GM18520 (cell line): ENCODE data around the gene SQOR.

ENCODE experiments used
- ATAC-seq: cut with Tn5 transposase; IDR thresholded peaks from one replicate; pipeline ENCODE4 v1.9.1; 2021; ENCODE audit not compliant: unreplicated experiment

Gene SQOR

GRCh38 chr15:45657764-45658545 lies 23.1 kb downstream of the SQOR start:
- ATAC-seq: no peak

- ATAC-seq: no peak
Observed at GRCh38 chr15:45660231-45660979, 25.6 kb downstream of the SQOR start.

- no peak for ATAC-seq
Observed at GRCh38 chr15:45662375-45662774, 27.5 kb downstream of the SQOR start.

- ATAC-seq: no peak
Observed at GRCh38 chr15:45664451-45664850, 29.6 kb downstream of the SQOR start.

- ATAC-seq: no peak
Observed at GRCh38 chr15:45665261-45665660, 30.4 kb downstream of the SQOR start.

- ATAC-seq: no peak
Observed at GRCh38 chr15:45666119-45666875, 31.5 kb downstream of the SQOR start.

- ATAC-seq: no peak
Observed at GRCh38 chr15:45667002-45667401, 32.2 kb downstream of the SQOR start.

- no peak for ATAC-seq
Observed at GRCh38 chr15:45668386-45668785, 33.6 kb downstream of the SQOR start.

- ATAC-seq: no peak
Observed at GRCh38 chr15:45669422-45669821, 34.6 kb downstream of the SQOR start.

GRCh38 chr15:45670091-45670490 lies 35.3 kb downstream of the SQOR start:
- no peak for ATAC-seq

- no peak for ATAC-seq
Observed at GRCh38 chr15:45670511-45670910, 35.7 kb downstream of the SQOR start.

GRCh38 chr15:45674677-45675076 lies 39.8 kb downstream of the SQOR start:
- ATAC-seq: no peak

GRCh38 chr15:45677797-45678196 lies 43.0 kb downstream of the SQOR start:
- no peak for ATAC-seq

GRCh38 chr15:45678459-45679178 lies 43.8 kb downstream of the SQOR start:
- no peak for ATAC-seq

GRCh38 chr15:45684533-45684932 lies 49.7 kb downstream of the SQOR start:
- no peak for ATAC-seq

GRCh38 chr15:45689616-45690015 lies 54.8 kb downstream of the SQOR start:
- ATAC-seq: no peak

- ATAC-seq: no peak
Observed at GRCh38 chr15:45690581-45691260, 55.9 kb downstream of the SQOR start.

GRCh38 chr15:45701108-45701507 lies 66.3 kb downstream of the SQOR start:
- no peak for ATAC-seq

GRCh38 chr15:45702041-45702440 lies 67.2 kb downstream of the SQOR start:
- ATAC-seq: no peak

GRCh38 chr15:45703670-45704328 lies 69.0 kb downstream of the SQOR start:
- ATAC-seq: no peak
